Measurements from ENCODE around the gene PLCG2. TPM values are rescaled to one million over a fixed set of nuclear protein-coding genes. Genes with fewer than 3 reads are reported as not detected.
A peak's percentile ranks its signal among the peaks of the same experiment; 100 is the strongest.

PLCG2 gene
- total RNA-seq, 2 experiments from 2014 or later = 196 to 485 TPM

DNA sequence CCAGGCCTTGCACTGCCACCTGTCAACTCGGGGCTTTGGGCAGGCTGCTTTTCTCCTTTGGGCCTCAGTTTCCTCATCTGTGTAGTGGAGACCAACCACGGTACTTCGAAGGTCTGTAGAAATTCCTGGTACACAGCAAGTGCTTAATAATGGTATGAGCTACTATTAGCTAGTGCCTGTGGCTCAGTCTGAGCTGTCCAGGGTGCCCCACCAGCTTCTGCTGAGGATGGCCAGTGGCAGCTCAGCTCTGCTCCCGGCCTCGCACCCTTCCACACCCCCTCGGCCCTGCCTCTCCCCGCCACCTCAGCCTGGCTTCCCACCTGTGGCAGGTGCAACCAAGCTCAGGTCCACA, 26.2 kb upstream of the PLCG2 start:
- no peaks in the 10 kb centered on the region for H3K9me3 ChIP-seq (ENCODE audit: low read length)
- CTCF ChIA-PET (ENCODE audit: unreplicated experiment) = interaction anchor here (0.6 to 1.9 kb wide), 6 partner anchors 18 to 65 kb away, joined by 3 to 4 read pairs (median 3); no protein-coding TSS in a partner anchor
- no peaks in the 10 kb centered on the region for H3K9me2 ChIP-seq (ENCODE audit: insufficient read depth, low read length)
- peaks cover 40% of the 10 kb centered on the region; the same call in 1 of the 2 replicates for H3K79me2 ChIP-seq (ENCODE audit: insufficient read depth, low read depth, low read length)
- H3K36me3 ChIP-seq (ENCODE audit: insufficient read depth, low read length) = peaks cover 25% of the 10 kb centered on the region
- BruUV-seq (replicated peaks) = no TSS peak
- H3K4me2 ChIP-seq (ENCODE audit: low read length) = peak overlapping the region; percentile 72
- peak overlapping the region; percentile 66 for H3K27ac ChIP-seq (ENCODE audit: low read depth, low read length, poor library complexity, severe bottlenecking)
- POLR2A ChIA-PET = interaction anchor here (0.6 to 4.5 kb wide), 19 partner anchors 8 to 433 kb away, joined by 3 to 37 read pairs (median 4); partner anchors contain the start of gene PLCG2
- peak overlapping the region; percentile 43 for H3K4me3 ChIP-seq (ENCODE audit: low read depth, low read length, poor library complexity, severe bottlenecking)
- H2AFZ ChIP-seq (ENCODE audit: low read length) = peak overlapping the region; percentile 46; the same call in 1 of the 2 replicates
- peaks cover 58% of the 10 kb centered on the region for H3K4me1 ChIP-seq (ENCODE audit: insufficient read depth, low read length, poor library complexity, severe bottlenecking)
- no peak for DNase-seq (ENCODE audit: low spot score)
- H4K20me1 ChIP-seq (ENCODE audit: insufficient read depth, low read length) = no peaks in the 10 kb centered on the region
- TF ChIP-seq, protein P1, sequence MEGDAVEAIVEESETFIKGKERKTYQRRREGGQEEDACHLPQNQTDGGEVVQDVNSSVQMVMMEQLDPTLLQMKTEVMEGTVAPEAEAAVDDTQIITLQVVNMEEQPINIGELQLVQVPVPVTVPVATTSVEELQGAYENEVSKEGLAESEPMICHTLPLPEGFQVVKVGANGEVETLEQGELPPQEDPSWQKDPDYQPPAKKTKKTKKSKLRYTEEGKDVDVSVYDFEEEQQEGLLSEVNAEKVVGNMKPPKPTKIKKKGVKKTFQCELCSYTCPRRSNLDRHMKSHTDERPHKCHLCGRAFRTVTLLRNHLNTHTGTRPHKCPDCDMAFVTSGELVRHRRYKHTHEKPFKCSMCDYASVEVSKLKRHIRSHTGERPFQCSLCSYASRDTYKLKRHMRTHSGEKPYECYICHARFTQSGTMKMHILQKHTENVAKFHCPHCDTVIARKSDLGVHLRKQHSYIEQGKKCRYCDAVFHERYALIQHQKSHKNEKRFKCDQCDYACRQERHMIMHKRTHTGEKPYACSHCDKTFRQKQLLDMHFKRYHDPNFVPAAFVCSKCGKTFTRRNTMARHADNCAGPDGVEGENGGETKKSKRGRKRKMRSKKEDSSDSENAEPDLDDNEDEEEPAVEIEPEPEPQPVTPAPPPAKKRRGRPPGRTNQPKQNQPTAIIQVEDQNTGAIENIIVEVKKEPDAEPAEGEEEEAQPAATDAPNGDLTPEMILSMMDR (conservative IDR thresholded peaks at IDR 0.05; ENCODE audit: low read length) = no peak
- no peak for TF ChIP-seq EZH2phosphoT487 (IDR thresholded peaks at IDR 0.05; ENCODE audit: borderline replicate concordance, low read depth, low read length)
- intact Hi-C loops (cut with micrococcal nuclease; ENCODE audit: unreplicated experiment) = loop anchor here (2.0 kb wide), 1 partner anchor 22 kb away; no protein-coding TSS in a partner anchor

DNA sequence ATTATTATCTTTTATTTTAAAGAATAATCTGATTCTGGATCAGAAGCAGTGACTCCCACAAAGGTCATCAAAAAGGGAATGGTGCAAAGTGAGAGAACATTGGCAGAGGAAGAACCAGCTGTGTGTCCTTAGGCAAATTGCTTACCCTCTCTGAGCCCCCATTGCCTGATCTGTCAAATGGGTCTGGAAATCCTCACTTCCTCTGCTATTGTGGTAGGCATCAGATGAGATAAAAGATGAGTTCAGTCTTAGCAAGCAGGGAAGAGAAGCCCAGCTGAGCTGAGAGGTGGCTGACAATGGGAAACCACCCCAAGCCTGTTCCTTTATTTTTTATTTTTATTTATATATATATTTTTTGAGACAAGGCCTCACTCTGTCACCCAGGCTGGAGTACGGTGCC, 24.2 kb upstream of the PLCG2 start:
- CTCF ChIA-PET (ENCODE audit: unreplicated experiment) = no interaction called here
- H3K9me3 ChIP-seq (ENCODE audit: low read length) = no peaks in the 10 kb centered on the region
- TF ChIP-seq, protein P1 (conservative IDR thresholded peaks at IDR 0.05; ENCODE audit: low read length) = no peak
- no peak for TF ChIP-seq EZH2phosphoT487 (IDR thresholded peaks at IDR 0.05; ENCODE audit: borderline replicate concordance, low read depth, low read length)
- peaks cover 22% of the 10 kb centered on the region; the same call in 1 of the 2 replicates for H3K79me2 ChIP-seq (ENCODE audit: insufficient read depth, low read depth, low read length)
- H3K27ac ChIP-seq (ENCODE audit: low read depth, low read length, poor library complexity, severe bottlenecking) = no peak overlapping the region
- H3K4me2 ChIP-seq (ENCODE audit: low read length) = no peak overlapping the region
- DNase-seq (ENCODE audit: low spot score) = no peak
- H3K4me1 ChIP-seq (ENCODE audit: insufficient read depth, low read length, poor library complexity, severe bottlenecking) = peaks cover 38% of the 10 kb centered on the region
- no peaks in the 10 kb centered on the region for H4K20me1 ChIP-seq (ENCODE audit: insufficient read depth, low read length)
- BruUV-seq (replicated peaks) = no TSS peak
- POLR2A ChIA-PET = interaction anchor here (1.4 kb wide), 1 partner anchor 19 kb away, joined by 9 read pairs; no protein-coding TSS in a partner anchor
- intact Hi-C loops (cut with micrococcal nuclease; ENCODE audit: unreplicated experiment) = no loop called here
- H3K9me2 ChIP-seq (ENCODE audit: insufficient read depth, low read length) = no peaks in the 10 kb centered on the region
- peaks cover 37% of the 10 kb centered on the region for H3K36me3 ChIP-seq (ENCODE audit: insufficient read depth, low read length)
- no peak overlapping the region for H2AFZ ChIP-seq (ENCODE audit: low read length)
- H3K4me3 ChIP-seq (ENCODE audit: low read depth, low read length, poor library complexity, severe bottlenecking) = no peak overlapping the region

DNA sequence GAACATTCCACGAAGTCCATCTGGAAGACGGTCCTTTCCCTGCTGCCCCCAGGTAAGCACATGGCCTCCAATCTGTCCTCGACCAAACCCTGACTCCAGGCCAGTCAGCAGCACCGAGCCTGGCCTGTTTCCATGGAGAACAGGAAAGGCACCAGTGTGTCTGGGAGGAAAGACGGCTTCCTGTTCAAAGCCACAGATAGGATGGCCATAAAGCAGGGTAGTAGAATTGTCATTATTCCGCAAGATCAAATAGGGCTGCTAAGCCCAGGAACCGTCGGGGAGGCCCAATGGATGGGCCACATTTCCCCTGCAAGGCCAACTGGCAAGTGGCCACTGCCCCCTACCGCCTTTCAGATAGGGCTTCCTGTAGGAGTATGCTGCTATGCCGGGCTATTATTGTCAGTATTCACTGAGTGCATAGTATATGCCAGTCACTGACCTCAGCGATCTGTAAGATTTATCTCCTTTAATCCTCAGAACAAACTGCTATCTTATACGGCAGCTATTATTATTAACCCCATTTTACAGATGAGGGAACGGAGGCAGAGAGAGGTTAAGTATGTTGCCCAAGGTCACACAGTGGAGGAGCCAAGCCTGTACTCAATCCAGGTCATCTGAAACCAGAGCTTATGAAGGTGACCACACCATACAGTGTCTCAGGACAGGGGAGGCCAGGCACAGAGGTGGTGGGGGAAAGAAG, 23.0 kb upstream of the PLCG2 start:
- BruUV-seq (replicated peaks) = no TSS peak
- H3K9me2 ChIP-seq (ENCODE audit: insufficient read depth, low read length) = no peaks in the 10 kb centered on the region
- no peak overlapping the region for H3K4me2 ChIP-seq (ENCODE audit: low read length)
- H3K27ac ChIP-seq (ENCODE audit: low read depth, low read length, poor library complexity, severe bottlenecking) = no peak overlapping the region
- CTCF ChIA-PET (ENCODE audit: unreplicated experiment) = no interaction called here
- H3K4me3 ChIP-seq (ENCODE audit: low read depth, low read length, poor library complexity, severe bottlenecking) = no peak overlapping the region
- H2AFZ ChIP-seq (ENCODE audit: low read length) = no peak overlapping the region
- peaks cover 46% of the 10 kb centered on the region for H3K36me3 ChIP-seq (ENCODE audit: insufficient read depth, low read length)
- H3K9me3 ChIP-seq (ENCODE audit: low read length) = no peaks in the 10 kb centered on the region
- no peak for DNase-seq (ENCODE audit: low spot score)
- H4K20me1 ChIP-seq (ENCODE audit: insufficient read depth, low read length) = no peaks in the 10 kb centered on the region
- intact Hi-C loops (cut with micrococcal nuclease; ENCODE audit: unreplicated experiment) = no loop called here
- TF ChIP-seq, protein P1 (conservative IDR thresholded peaks at IDR 0.05; ENCODE audit: low read length) = no peak
- TF ChIP-seq EZH2phosphoT487 (IDR thresholded peaks at IDR 0.05; ENCODE audit: borderline replicate concordance, low read depth, low read length) = no peak
- H3K79me2 ChIP-seq (ENCODE audit: insufficient read depth, low read depth, low read length) = peaks cover 15% of the 10 kb centered on the region; the same call in 1 of the 2 replicates
- H3K4me1 ChIP-seq (ENCODE audit: insufficient read depth, low read length, poor library complexity, severe bottlenecking) = peaks cover 29% of the 10 kb centered on the region
- POLR2A ChIA-PET = interaction anchor here (1.1 kb wide), 1 partner anchor 37 kb away, joined by 3 read pairs; no protein-coding TSS in a partner anchor

All from OCI-LY7 (cell line).